ENCODE measurements around the gene TCF25. TPM values are rescaled to one million over a fixed set of nuclear protein-coding genes. Genes with fewer than 3 reads are reported as not detected.
A peak's percentile ranks its signal among the peaks of the same experiment; 100 is the strongest.
"Not testable (repeated sequence)": the region's sequence is repeated elsewhere in the genome, so short reads cannot be mapped to it uniquely, and the experiment has no call there.

TCF25 gene
- total RNA-seq, 1 donor from 2014 or later = 82.6 TPM

DNA sequence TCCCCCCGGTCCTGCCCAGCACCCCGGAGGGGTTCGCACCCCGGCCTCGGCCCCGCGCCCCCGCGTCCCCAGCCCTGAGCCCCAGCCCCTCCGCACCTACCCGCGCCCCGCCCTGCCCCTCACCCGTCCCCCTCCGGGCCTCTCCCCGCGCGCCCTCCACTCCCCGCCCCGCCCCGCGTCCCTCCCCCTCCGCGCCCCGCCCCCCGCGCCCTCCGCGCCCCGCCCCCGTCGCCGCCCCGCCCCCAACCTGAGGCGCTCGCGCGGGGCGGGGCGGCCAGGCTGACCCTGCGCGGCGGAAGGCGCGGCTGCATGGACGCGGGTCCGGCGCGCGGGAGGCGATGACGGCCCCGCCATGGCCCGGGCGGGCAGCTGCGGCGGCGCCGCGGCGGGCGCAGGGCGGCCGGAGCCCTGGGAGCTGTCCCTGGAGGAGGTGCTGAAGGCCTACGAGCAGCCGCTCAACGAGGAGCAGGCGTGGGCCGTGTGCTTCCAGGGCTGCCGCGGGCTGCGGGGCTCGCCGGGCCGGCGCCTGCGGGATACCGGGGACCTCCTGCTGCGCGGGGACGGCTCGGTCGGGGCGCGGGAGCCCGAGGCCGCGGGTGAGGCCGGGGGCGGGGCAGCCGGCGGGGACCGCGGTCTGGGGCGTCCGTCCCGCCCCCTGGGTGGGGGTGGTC, 45.1 kb upstream of the TCF25 start, which contains the start of gene SPIRE2:
Gene SPIRE2 (plus strand): TSS at position 277 of the 671 bp plus-strand sequence. CDS start 76 bp downstream, at position 353.
- DNase-seq = peak; percentile 78
- peak within 1 kb of the TSS; percentile 91 for H3K27ac ChIP-seq (replicated peaks)
- intact Hi-C loops (cut with micrococcal nuclease) = no loop called here

DNA sequence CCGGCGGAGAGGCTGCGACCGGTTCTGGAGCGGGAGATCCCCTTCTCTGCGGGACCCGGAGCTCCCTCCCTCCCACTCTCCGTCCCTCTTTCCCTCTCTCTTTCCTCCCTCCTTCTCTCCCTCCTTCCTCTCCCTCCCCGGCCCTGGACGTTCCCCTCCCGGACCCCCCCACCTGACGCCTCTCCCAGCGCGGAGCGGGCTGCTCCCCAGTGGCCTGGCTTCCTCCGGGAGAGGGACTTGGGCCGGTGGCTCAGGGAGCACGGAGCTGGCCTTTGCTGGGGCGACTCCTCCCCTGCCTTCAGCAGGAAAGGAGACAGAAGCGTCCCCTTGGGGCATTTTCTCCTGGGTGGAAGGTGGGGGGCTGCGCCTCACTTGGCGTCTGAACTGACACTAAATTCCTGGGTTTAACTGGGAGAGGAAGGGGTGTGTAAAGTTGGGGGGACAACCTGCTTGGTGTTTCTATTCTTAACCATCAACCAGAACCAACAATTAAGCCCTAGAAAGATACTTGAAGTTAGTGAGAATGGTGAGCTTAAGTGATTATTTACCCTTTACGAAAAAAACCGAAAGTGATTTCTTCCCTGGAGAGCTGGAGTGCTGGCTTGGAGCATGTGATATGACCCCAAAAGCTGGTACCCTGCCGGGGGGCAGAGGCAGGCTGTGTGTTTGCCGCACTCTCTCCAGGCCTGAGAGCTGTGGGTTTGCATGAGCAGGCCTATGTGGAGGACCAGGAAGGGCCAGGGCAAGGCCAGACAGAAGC, 44.3 kb upstream of the TCF25 start:
- TF ChIP-seq, protein P1, sequence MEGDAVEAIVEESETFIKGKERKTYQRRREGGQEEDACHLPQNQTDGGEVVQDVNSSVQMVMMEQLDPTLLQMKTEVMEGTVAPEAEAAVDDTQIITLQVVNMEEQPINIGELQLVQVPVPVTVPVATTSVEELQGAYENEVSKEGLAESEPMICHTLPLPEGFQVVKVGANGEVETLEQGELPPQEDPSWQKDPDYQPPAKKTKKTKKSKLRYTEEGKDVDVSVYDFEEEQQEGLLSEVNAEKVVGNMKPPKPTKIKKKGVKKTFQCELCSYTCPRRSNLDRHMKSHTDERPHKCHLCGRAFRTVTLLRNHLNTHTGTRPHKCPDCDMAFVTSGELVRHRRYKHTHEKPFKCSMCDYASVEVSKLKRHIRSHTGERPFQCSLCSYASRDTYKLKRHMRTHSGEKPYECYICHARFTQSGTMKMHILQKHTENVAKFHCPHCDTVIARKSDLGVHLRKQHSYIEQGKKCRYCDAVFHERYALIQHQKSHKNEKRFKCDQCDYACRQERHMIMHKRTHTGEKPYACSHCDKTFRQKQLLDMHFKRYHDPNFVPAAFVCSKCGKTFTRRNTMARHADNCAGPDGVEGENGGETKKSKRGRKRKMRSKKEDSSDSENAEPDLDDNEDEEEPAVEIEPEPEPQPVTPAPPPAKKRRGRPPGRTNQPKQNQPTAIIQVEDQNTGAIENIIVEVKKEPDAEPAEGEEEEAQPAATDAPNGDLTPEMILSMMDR (IDR thresholded peaks at IDR 0.05; ENCODE audit: borderline replicate concordance) = no peak
- Histone ChIP-seq H3K27ac (replicated peaks) (peak overlapping the region; percentile 50), H3K4me1 (peaks cover 20% of the 10 kb centered on the region), H3K4me3 (peak overlapping the region; percentile 64), H3K36me3 (no peaks in the 10 kb centered on the region), H3K9me3 (replicated peaks) (no peaks in the 10 kb centered on the region), H3K27me3 (ENCODE audit: low read depth) (no peaks in the 10 kb centered on the region)
- DNase-seq = no peak
- intact Hi-C loops (cut with micrococcal nuclease) = no loop called here

More for the DNA sequence above, 45.1 kb upstream of the TCF25 start, which contains the start of gene SPIRE2:
- H3K36me3 ChIP-seq = no peaks in the 10 kb centered on the region
- H3K27me3 ChIP-seq (ENCODE audit: low read depth) = no peaks in the 10 kb centered on the region
- no peaks in the 10 kb centered on the region for H3K9me3 ChIP-seq (replicated peaks)
- TF ChIP-seq, protein P1 (IDR thresholded peaks at IDR 0.05; ENCODE audit: borderline replicate concordance) = no peak
- peaks cover 20% of the 10 kb centered on the region for H3K4me1 ChIP-seq
- peak within 1 kb of the TSS; percentile 74 for H3K4me3 ChIP-seq

DNA sequence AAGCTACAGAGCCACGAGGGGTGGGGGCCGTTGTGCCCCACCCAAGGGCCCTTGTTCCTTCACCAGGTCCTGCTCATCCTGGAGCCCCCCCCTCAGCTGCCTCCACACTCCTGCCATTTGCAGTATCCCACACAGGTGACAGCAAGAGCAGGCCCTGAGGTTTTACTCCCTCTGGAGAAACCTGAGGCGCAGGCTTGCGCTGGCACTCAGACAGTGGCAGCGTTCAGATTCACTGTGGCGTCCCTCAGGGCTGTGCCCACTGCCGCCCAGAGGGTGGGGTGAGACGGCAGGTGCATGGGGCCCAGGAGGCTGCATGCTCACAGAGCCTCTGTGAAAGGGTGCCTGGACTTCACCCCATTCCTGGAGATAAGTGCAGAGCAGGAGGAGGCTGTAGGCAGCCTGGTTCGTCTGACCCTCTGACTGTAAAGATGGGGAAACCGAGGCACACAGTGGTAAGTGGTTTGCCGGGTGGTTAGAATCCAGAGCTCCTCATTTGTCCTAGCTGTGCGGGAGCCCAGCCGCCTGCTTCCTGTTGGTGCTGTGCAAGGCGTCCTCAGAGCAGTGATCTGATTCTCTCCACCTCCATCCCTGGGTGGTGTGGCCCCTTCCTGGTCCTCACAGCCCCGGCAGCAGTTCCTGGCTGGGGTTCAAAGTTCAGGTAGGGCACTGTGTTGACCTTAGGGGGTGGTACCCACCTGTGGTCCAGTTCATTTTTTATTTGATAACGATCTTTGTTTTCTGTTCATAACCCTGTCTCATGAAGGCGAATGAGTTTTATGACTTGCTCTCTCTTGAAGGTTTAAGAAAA, 43.6 kb upstream of the TCF25 start:
- intact Hi-C loops (cut with micrococcal nuclease) = no loop called here
- no peaks in the 10 kb centered on the region for H3K27me3 ChIP-seq (ENCODE audit: low read depth)
- TF ChIP-seq, protein P1 (IDR thresholded peaks at IDR 0.05; ENCODE audit: borderline replicate concordance) = no peak

DNA sequence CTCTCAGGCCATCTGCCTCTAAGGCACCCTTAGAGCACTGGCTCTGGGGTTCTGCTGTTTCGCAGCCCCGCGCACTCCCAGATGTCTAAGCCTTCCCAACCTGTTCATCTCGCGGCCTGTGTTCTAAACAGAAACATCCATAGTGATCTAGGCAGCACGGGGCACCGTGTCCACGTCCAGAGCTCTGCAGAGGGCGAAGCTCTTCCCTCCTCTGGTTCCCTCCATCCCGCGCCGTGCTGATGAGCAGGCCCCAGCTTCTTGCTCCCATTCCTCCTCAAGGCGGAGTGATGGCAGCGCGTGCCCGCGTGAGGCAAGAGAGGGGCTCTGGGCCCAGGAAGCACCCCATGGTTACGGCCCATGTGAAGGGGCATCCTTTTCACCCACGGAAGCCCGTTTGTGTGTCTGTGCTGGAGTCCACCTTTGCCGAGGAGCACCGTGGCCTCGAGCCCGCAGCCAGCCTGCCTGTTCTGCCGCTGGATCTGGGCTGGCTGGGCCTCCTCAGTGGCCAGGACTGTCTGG, 41.5 kb upstream of the TCF25 start:
- no peak overlapping the region for H3K4me3 ChIP-seq
- intact Hi-C loops (cut with micrococcal nuclease) = no loop called here
- DNase-seq = no peak

More for the DNA sequence above, 43.6 kb upstream of the TCF25 start:
- Histone ChIP-seq H3K4me1 (peaks cover 20% of the 10 kb centered on the region), H3K27ac (replicated peaks) (no peak overlapping the region), H3K4me3 (no peak overlapping the region), H3K36me3 (no peaks in the 10 kb centered on the region), H3K9me3 (replicated peaks) (no peaks in the 10 kb centered on the region)
- DNase-seq = no peak

DNA sequence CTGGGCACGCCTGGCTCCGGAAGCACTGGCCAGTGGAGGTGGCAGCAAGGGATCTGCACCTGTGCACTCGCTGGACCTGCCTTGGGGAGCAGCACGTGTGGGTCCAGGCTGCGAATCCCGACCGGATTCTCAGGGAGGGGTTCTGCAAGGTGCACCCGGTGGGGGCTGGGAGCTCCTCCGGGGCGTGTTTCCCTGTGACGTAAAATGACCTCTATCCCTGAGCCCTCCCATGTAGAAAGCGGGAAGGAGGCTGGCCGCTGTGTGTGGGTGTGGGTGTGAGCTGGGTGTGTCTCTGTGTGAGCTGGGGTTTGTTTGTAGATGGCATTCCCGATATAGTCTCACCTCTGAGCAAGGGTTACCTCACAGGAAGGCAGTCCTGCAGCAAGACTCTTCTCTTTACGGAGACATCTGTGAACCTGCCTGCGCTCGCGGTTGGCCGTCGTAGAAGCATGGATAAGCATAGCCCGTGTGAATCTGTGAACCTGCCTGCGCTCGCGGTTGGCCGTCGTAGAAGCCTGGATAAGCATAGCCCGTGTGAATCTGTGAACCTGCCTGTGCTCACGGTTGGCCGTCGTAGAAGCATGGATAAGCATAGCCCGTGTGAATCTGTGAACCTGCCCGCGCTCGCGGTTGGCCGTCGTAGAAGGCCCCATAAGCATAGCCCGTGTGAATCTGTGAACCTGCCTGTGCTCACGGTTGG, 39.6 kb upstream of the TCF25 start:
- DNase-seq; H3K36me3 ChIP-seq; H3K9me3 ChIP-seq (replicated peaks); H3K4me1 ChIP-seq; H3K27ac ChIP-seq (replicated peaks); intact Hi-C loops (cut with micrococcal nuclease); H3K4me3 ChIP-seq; H3K27me3 ChIP-seq (ENCODE audit: low read depth): not testable (repeated sequence)

More for the DNA sequence above, 41.5 kb upstream of the TCF25 start:
- H3K4me1 ChIP-seq = peaks cover 20% of the 10 kb centered on the region
- no peaks in the 10 kb centered on the region for H3K9me3 ChIP-seq (replicated peaks)
- H3K27me3 ChIP-seq (ENCODE audit: low read depth) = no peaks in the 10 kb centered on the region
- TF ChIP-seq, protein P1 (IDR thresholded peaks at IDR 0.05; ENCODE audit: borderline replicate concordance) = no peak
- no peaks in the 10 kb centered on the region for H3K36me3 ChIP-seq
- no peak overlapping the region for H3K27ac ChIP-seq (replicated peaks)

DNA sequence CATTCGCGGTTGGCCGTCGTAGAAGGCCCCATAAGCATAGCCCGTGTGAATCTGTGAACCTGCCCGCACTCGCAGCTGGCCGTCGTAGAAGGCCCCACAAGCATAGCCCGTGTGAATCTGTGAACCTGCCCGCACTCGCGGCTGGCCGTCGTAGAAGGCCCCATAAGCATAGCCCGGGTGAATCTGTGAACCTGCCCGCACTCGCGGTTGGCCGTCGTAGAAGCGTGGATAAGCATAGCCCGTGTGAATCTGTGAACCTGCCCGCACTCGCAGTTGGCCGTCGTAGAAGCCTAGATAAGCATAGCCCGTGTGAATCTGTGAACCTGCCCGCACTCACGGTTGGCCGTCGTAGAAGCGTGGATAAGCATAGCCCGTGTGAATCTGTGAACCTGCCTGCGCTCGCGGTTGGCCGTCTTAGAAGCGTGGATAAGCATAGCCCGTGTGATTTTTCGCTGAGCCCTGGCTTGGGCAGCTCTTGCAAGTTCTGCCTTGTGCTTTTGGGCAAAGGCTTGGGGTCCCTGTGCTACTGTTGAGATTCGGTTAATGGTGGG, 38.5 kb upstream of the TCF25 start:
- H3K36me3 ChIP-seq; H3K27me3 ChIP-seq (ENCODE audit: low read depth); DNase-seq; H3K4me1 ChIP-seq; H3K4me3 ChIP-seq; H3K27ac ChIP-seq (replicated peaks); intact Hi-C loops (cut with micrococcal nuclease); H3K9me3 ChIP-seq (replicated peaks): not testable (repeated sequence)

DNA sequence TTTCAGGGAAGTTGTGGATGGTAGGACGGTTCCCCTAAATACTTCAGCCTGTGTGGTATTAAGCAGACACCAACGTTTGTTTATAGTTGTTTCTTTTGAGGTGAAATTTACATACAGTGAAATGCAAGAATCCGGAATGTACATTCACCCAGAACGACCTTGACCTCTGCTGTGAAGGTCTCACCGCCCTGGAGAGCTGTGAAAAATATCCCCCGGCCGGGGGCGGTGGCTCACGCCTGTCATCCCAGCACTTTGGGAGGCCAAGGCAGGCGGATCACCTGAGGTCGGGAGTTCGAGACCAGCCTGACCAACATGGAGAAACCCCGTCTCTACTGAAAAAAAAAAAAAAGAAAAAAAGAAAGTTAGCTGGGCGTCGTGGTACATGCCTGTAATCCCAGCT, 36.9 kb upstream of the TCF25 start:
- H3K4me3 ChIP-seq; intact Hi-C loops (cut with micrococcal nuclease); H3K27me3 ChIP-seq (ENCODE audit: low read depth); H3K27ac ChIP-seq (replicated peaks); H3K9me3 ChIP-seq (replicated peaks); H3K4me1 ChIP-seq; DNase-seq; H3K36me3 ChIP-seq: not testable (repeated sequence)

All from left ventricle myocardium inferior (tissue), 1 donor.